HepG2 (cell line): ENCODE results near the gene STPG2. TPM values are rescaled to one million over a fixed set of nuclear protein-coding genes. Genes with fewer than 3 reads are reported as not detected.

Experiments used
- ATAC-seq: fragments of 200-7000 bp; cut with Tn5 transposase; 3 replicates; pipeline ENCODE4 v1.9.1; 2020; ENCODE audit warnings: mild to moderate bottlenecking, moderate library complexity
- BruUV-seq: library from RNA; stranded (reverse); fragments of 400-500 nt; replicated peaks from 2 replicates; lab custom pipeline; 2021; lab: Mats Ljungman, UMichigan
- CTCF ChIA-PET: fragments of 300-600 bp; formaldehyde crosslinking; extraction: SDS; loops from one replicate; lab custom pipeline; 2021; ENCODE audit warnings: low total read pairs, inconsistent platforms, low intra/inter-chr PET ratio; lab: Yijun Ruan, JAX
- POLR2A ChIA-PET: fragments of 350-600 bp; sonication (Branson Sonifier 250); formaldehyde crosslinking; loops from one replicate; lab custom pipeline; 2020; ENCODE audit warnings: antibody characterized with exemption, inconsistent platforms; lab: Yijun Ruan, JAX
- DNase-seq: peaks from one replicate; pipeline ENCODE4 v3.0.0-alpha.2; 2015; ENCODE audit warnings: low spot score
- FAIRE-seq: peaks from 3 replicates; lab custom pipeline; 2011; peaks lifted over from hg19 to GRCh38; lab: Jason Lieb, UNC
- H2AFZ ChIP-seq: one replicate; pipeline ENCODE4 v1.6.1; 2011; ENCODE audit warnings: low read length, inconsistent platforms
- H3K27ac ChIP-seq: fragments of 300-600 bp; 3 replicates; pipeline ENCODE4 v1.8.0; 2011; ENCODE audit warnings: mixed run types, mild to moderate bottlenecking, mixed read lengths, low read length, inconsistent platforms; ENCODE audit not compliant: insufficient read depth; ENCODE audit errors: extremely low read length
- H3K27me3 ChIP-seq, 2 experiments: fragments of 200-600 bp in 1 of 2; 2 replicates in 1 of 2; 3 replicates in 1 of 2; pipeline versions ENCODE4 v1.6.0 to v1.8.0; 2011; ENCODE audit warnings: low read length in 2 of 2, mild to moderate bottlenecking in 2 of 2, moderate library complexity in 2 of 2, inconsistent platforms in 1 of 2; ENCODE audit not compliant: insufficient read depth in 2 of 2, control insufficient read depth in 1 of 2
- H3K36me3 ChIP-seq, 2 experiments: fragments of 200-600 bp in 1 of 2; replicated peaks in 1 of 2; 2 replicates in 1 of 2; 3 replicates in 1 of 2; pipeline versions ENCODE4 v1.5.1 to v1.8.0; 2011; ENCODE audit warnings: low read length in 2 of 2, inconsistent platforms in 1 of 2; ENCODE audit not compliant: insufficient read depth in 2 of 2, control insufficient read depth in 1 of 2
- H3K4me1 ChIP-seq: 2 replicates; pipeline ENCODE4 v1.5.1; 2012; ENCODE audit warnings: low read length, inconsistent platforms; ENCODE audit not compliant: insufficient read depth
- H3K4me2 ChIP-seq: 2 replicates; pipeline ENCODE4 v1.6.0; 2011; ENCODE audit warnings: low read depth, low read length, inconsistent platforms
- H3K4me3 ChIP-seq, 3 experiments: fragments of 200-600 bp in 1 of 3; sonication (generic), shearing (Covaris generic) in 1 of 3; replicated peaks in 1 of 3; 2 replicates each; pipeline ENCODE4 v1.5.1; 2011 to 2016; ENCODE audit warnings: low read length in 3 of 3, inconsistent platforms in 2 of 3, low read depth in 2 of 3, mild to moderate bottlenecking in 2 of 3, control low read depth in 1 of 3, mixed read lengths in 1 of 3; ENCODE audit not compliant: insufficient read depth in 1 of 3
- H3K79me2 ChIP-seq: one replicate; pipeline ENCODE4 v1.6.1; 2011; ENCODE audit warnings: low read length, inconsistent platforms; ENCODE audit not compliant: insufficient read depth
- H3K9ac ChIP-seq: 2 replicates; pipeline ENCODE4 v1.6.0; 2011; ENCODE audit warnings: mild to moderate bottlenecking, low read depth, low read length, inconsistent platforms; ENCODE audit not compliant: insufficient read depth
- H3K9me3 ChIP-seq: 2 replicates; pipeline ENCODE4 v1.5.1; 2012; ENCODE audit warnings: mild to moderate bottlenecking, low read length
- H4K20me1 ChIP-seq: 2 replicates; pipeline ENCODE4 v1.6.0; 2011; ENCODE audit warnings: inconsistent platforms, mild to moderate bottlenecking, low read length, moderate library complexity; ENCODE audit not compliant: insufficient read depth
- CTCF ChIP-seq: sonication (generic); formaldehyde crosslinking; IDR thresholded peaks from 2 replicates; pipeline ENCODE4 v1.5.0; 2020; ENCODE audit warnings: mild to moderate bottlenecking, missing genetic modification reagents, moderate library complexity
- ETS1 ChIP-seq: sonication (generic); formaldehyde crosslinking; IDR thresholded peaks from 2 replicates; pipeline ENCODE4 v1.4.0; 2020; ENCODE audit warnings: missing genetic modification reagents
- HHEX ChIP-seq: IDR thresholded peaks from 2 replicates; pipeline ENCODE4 v1.6.1; 2016; ENCODE audit warnings: control low read depth
- KAT8 ChIP-seq: IDR thresholded peaks from 2 replicates; pipeline ENCODE4 v1.6.1; 2016; ENCODE audit warnings: missing genetic modification reagents, missing compliant biosample characterization
- MED1 ChIP-seq: sonication (generic); formaldehyde crosslinking; IDR thresholded peaks from 2 replicates; pipeline ENCODE4 v1.4.0; 2020; ENCODE audit warnings: missing genetic modification reagents
- PATZ1 ChIP-seq: sonication (generic); formaldehyde crosslinking; IDR thresholded peaks from 2 replicates; pipeline ENCODE4 v1.4.0; 2020; ENCODE audit warnings: missing genetic modification reagents
- PHF21A ChIP-seq: sonication (generic); formaldehyde crosslinking; IDR thresholded peaks from 2 replicates; pipeline ENCODE4 v1.5.0; 2020; ENCODE audit warnings: mild to moderate bottlenecking, missing genetic modification reagents
- PITX1 ChIP-seq: sonication (generic); formaldehyde crosslinking; IDR thresholded peaks from 2 replicates; pipeline ENCODE4 v1.5.1; 2020; ENCODE audit warnings: mild to moderate bottlenecking, missing genetic modification reagents
- ZBTB1 ChIP-seq: sonication (generic); formaldehyde crosslinking; IDR thresholded peaks from 2 replicates; pipeline ENCODE4 v1.4.0; 2020; ENCODE audit warnings: missing genetic modification reagents, borderline replicate concordance
- ZBTB49 ChIP-seq: sonication (generic); formaldehyde crosslinking; IDR thresholded peaks from 2 replicates; pipeline ENCODE4 v1.4.0; 2020; ENCODE audit warnings: missing genetic modification reagents, borderline replicate concordance
- ZFP1 ChIP-seq: IDR thresholded peaks from 2 replicates; pipeline ENCODE4 v1.6.1; 2016
- ZHX1 ChIP-seq: sonication (generic); formaldehyde crosslinking; IDR thresholded peaks from 2 replicates; pipeline ENCODE4 v1.8.1; 2022; ENCODE audit warnings: low read depth, mild to moderate bottlenecking, missing genetic modification reagents
- ZNF329 ChIP-seq: sonication (generic); formaldehyde crosslinking; IDR thresholded peaks from 2 replicates; pipeline ENCODE4 v1.9.0; 2021; ENCODE audit warnings: low read depth, mild to moderate bottlenecking, missing genetic modification reagents
- ZNF543 ChIP-seq: sonication (generic); formaldehyde crosslinking; IDR thresholded peaks from 2 replicates; pipeline ENCODE4 v1.4.0; 2020; ENCODE audit warnings: mild to moderate bottlenecking, missing genetic modification reagents
- ZNF577 ChIP-seq: sonication (generic); formaldehyde crosslinking; IDR thresholded peaks from 2 replicates; pipeline ENCODE4 v1.4.0; 2020; ENCODE audit warnings: mild to moderate bottlenecking, low read depth, missing genetic modification reagents, borderline replicate concordance
- ZNF589 ChIP-seq: sonication (generic); formaldehyde crosslinking; conservative IDR thresholded peaks from 2 replicates; pipeline ENCODE4 v1.8.0; 2022; ENCODE audit warnings: mild to moderate bottlenecking, moderate library complexity, missing genetic modification reagents
- WGBS: methylation state at CpG from one replicate; pipeline ENCODE4 v1.1.6; 2017; ENCODE audit warnings: low lambda C conversion rate; 5-methylcytosine and 5-hydroxymethylcytosine counted together
- in situ Hi-C: cut with HindIII; loops from 2 replicates; pipeline ENCODE4 v1.10.0; 2017; ENCODE audit warnings: low pct_unique_long_range_greater_than_20kb; ENCODE audit not compliant: extremely low pct_ligation_motif_present
- intact Hi-C: fragments of 100-400 bp; cut with micrococcal nuclease; formaldehyde crosslinking; loops from one replicate; pipeline ENCODE4 v1.10.0; 2022; ENCODE audit not compliant: unreplicated experiment
- polyA plus RNA-seq, 8 experiments: library from polyadenylated mRNA; depleted of rRNA in 3 of 8; stranded (reverse) in 7 of 8; unstranded in 1 of 8; fragments of >200 nt; fragmentation: Illumina TruSeq in 4 of 8; extraction: Trizol in 4 of 8; gene quantifications; 2 replicates each; pipeline versions ENCODE4 v1.2.1 to v1.2.3, GENCODE V29; 2011 to 2016; ENCODE audit warnings: low read depth in 4 of 8, missing spikeins in 1 of 8, mixed read lengths in 1 of 8; ENCODE audit not compliant: insufficient read depth in 1 of 8
- total RNA-seq, 5 experiments: library from RNA; depleted of rRNA; stranded (reverse); fragments of >200 nt; fragmentation: Illumina TruSeq; extraction: Trizol; gene quantifications; 2 replicates each; pipeline ENCODE4 v1.2.3, GENCODE V29; 2016; ENCODE audit warnings: low read depth in 1 of 5

The STPG2 gene
- total and polyA plus RNA-seq, 2 of the 13 experiments (the other 11 are each of a cell fraction or from before 2014, with no cell fraction given) = 0.07 TPM; not detected in 1

GRCh38 chr4:97577004-97577403 lies 566.3 kb downstream of the STPG2 start:
- ATAC-seq = no peak
- Histone ChIP-seq H3K4me2 (no peak overlapping the region), H3K9me3 (peaks cover 16% of the 10 kb centered on the region), H3K36me3 (no peaks in the 10 kb centered on the region), H3K79me2 (no peaks in the 10 kb centered on the region), H3K4me3 (no peak overlapping the region), H2AFZ (no peak overlapping the region), H4K20me1 (no peaks in the 10 kb centered on the region), H3K4me1 (no peaks in the 10 kb centered on the region), H3K9ac (no peak overlapping the region), H3K27me3 (no peaks in the 10 kb centered on the region), H3K27ac (no peak overlapping the region)
- no peak for FAIRE-seq
- no TSS peak for BruUV-seq
- ChIA-PET POLR2A (no interaction called here), CTCF (no interaction called here)
- 0% methylated on average over 2 of the region's 2 CpGs for WGBS
- intact Hi-C loops (no loop called here), in situ Hi-C loops (no loop called here)
- DNase-seq = no peak
- TF ChIP-seq ZHX1 (no peak), MED1 (no peak), ZNF543 (no peak), ZNF329 (CRISPR knock-in tag) (no peak), ZBTB49 (CRISPR knock-in tag) (no peak), ETS1 (CRISPR knock-in tag) (no peak), KAT8 (CRISPR knock-in tag) (no peak), ZFP1 (CRISPR knock-in tag) (no peak), CTCF (CRISPR knock-in tag) (no peak), PATZ1 (no peak), ZNF577 (no peak), HHEX (CRISPR knock-in tag) (no peak), ZNF589 (CRISPR knock-in tag) (no peak), ZBTB1 (CRISPR knock-in tag) (no peak), PHF21A (CRISPR knock-in tag) (no peak), PITX1 (CRISPR knock-in tag) (no peak)
